HG03565 (cell line): ENCODE data around the gene DNAH12.
"Not testable (repeated sequence)": the region's sequence is repeated elsewhere in the genome, so short reads cannot be mapped to it uniquely, and the experiment has no call there.

Experiments used
- ATAC-seq: cut with Tn5 transposase; IDR thresholded peaks from one replicate; pipeline ENCODE4 v1.9.1; 2021; ENCODE audit warnings: mild to moderate bottlenecking, moderate library complexity; ENCODE audit not compliant: unreplicated experiment

DNAH12 gene

DNA sequence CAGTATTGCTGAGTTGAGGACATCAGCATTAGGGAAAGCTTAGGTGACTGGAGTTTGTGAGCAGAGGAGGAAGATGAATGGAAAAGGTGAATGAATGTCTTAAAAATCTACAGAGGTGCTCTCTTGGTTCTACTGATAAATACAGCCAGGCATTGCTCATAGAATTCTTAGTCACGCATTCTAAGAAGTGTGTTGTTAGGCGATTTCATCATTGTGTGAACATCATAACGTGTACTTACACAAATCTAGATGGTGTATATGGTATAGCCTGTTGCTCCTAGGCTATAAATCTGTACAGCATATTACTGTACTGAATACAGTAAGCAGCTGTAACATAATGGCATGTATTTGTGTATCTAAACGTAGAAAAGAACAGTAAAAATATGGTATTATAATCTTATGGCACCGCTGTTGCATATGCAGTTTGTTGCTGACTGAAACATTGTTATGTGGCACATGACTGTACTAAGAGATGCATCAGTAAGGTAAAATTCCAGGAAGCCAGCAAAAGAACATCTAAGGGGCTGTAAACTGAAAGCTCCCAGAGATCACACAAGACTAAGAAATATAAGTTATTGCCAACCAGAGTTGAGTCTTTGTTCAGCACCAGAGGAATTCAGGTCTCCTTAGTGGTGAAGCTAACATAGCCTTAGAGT is 208.7 kb downstream of the DNAH12 start:
- ATAC-seq: no peak

DNA sequence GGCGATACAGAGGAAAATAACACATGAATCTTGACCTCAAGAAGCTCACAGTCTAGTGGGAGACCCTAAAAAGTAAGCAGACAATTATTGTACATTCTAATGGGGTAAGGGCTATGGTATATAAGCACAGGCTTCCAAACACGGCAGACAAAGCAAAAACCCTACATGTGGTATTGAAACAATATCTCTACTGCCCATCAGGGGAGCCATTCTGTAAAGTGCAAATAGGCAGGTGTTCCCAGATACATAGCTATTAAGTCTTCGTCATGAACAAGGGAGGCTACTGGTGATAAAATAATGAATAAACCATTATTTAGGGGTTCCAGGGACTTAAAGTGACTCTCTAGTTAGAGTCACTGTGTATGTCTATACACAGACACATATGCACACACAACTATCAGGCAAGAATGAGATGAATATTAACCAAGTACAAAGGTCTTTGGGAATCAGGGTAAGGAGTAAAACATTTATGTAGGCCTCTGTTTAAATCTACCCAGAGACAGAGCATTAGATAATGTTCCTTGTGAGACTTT is 213.0 kb downstream of the DNAH12 start:
- no peak for ATAC-seq

DNA sequence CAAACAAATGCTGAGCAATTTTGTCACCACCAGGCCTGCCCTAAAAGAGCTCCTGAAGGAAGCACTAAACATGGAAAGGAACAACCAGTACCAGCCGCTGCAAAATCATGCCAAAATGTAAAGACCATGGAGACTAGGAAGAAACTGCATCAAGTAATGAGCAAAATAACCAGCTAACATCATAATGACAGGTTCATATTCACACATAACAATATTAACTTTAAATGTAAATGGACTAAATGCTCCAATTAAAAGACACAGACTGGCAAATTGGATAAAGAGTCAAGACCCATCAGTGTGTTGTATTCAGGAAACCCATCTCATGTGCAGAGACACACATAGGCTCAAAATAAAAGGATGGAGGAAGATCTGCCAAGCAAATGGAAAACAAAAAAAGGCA is 217.6 kb downstream of the DNAH12 start:
- ATAC-seq: not testable (repeated sequence)

DNA sequence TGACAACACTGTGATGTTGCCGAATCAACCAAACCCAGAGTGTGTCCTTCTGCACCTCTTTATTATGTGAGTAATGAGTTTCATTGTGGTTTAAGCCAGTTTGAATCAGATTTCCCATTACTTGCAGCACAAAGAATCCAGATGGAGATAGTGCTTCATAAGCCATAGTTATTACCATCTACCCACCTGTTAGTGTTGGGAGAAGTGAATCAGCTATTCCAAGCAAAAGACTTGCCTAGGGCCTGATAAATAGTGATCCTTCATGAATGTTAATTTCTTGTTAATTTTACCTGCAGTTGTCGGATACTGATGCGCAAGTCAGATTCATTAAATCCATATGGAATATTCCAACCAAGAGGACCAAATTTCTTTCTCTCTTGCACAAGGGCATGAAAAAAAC is 229.9 kb downstream of the DNAH12 start:
- ATAC-seq: no peak

DNA sequence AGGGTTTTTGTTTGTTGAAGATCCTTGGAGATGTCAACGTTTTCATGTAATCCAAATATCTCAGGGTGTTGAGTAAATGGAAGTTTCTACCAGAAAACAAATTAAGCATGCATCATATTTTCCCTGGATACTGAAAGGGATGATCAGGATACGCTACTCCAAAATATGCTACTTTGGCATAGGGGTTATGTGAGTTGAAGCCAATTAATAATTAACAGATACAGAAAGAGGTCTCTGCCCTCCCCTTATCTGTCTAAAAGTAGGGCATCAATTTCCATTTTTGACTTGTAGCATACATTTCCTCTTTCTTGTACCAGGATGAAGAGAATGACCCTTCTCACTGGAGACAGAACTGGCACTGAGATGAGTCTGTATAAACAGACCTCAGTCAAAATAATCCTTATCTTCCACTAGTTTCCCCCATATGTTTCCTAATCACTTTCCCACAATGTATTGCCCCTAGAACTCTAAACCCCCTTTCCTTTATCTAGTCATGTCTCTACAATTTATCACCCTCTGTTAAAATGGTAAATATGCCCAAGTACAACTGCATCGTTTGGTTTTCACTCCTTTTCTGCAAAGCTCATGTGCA is 234.3 kb downstream of the DNAH12 start:
- no peak for ATAC-seq

DNA sequence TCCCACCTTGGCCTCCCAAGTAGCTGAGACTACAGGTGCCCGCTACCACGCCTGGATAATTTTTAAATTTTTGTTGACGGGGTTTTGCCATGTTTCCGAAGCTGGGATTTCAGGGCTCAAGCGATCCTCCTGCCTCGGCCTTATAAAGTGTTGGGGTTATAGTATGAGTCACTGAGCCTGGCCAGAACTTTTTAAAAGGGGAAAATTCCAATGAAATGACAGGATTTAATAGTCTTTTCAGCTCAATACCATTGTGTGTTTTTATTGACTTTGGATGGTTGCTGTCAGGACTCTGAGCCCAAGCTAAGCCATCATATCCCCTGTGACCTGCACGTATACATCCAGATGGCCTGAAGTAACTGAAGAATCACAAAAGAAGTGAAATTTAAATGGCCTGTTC is 240.6 kb downstream of the DNAH12 start:
- ATAC-seq: not testable (repeated sequence)

DNA sequence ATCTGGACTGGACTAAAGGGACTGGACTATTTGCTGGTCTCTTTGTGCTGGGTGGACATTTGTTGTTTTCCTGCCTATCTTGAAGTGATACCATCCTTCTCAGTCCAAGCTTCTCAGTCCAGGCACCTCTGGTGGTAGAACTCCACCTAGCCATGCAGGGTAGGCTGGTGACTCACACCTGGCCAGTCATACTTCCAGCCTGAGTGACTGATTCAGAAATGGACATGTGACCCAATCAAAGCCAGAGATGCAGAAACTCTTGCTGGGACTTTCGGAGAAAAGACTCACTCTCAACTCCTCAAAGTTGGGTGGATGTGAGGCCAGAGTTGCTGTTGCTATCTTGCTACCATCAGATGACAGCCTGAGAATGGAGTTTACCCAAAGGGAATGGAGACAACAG is 246.1 kb downstream of the DNAH12 start:
- no peak for ATAC-seq

DNA sequence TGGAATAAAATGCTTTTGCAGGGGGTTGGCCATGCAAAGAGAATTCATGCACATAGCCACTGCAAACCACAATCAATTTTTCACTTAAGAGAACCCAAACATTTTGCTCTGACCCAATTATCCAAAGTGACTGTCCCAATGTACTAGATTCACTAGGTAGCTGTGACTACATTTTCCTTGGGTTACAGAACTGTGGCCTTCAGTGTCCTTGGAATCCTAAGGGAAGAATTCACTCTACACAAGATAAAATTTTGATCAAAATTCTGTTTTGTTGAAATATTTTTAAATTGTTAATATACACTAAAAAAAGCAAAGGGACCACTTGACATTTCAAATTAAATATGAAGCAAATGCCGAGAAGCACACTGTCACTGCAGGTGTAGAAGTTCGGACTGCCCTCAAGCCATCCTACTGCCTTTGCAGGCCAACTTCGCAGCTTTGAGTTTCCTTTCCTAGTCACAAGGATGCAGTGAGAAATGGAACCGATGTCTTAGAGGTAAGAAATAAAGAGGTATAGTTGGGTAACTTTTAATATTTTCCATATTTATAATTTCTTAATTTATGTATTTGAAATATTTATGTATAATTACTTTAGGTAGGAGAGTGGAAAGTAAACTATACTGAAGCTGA is 251.1 kb downstream of the DNAH12 start:
- ATAC-seq: no peak

DNA sequence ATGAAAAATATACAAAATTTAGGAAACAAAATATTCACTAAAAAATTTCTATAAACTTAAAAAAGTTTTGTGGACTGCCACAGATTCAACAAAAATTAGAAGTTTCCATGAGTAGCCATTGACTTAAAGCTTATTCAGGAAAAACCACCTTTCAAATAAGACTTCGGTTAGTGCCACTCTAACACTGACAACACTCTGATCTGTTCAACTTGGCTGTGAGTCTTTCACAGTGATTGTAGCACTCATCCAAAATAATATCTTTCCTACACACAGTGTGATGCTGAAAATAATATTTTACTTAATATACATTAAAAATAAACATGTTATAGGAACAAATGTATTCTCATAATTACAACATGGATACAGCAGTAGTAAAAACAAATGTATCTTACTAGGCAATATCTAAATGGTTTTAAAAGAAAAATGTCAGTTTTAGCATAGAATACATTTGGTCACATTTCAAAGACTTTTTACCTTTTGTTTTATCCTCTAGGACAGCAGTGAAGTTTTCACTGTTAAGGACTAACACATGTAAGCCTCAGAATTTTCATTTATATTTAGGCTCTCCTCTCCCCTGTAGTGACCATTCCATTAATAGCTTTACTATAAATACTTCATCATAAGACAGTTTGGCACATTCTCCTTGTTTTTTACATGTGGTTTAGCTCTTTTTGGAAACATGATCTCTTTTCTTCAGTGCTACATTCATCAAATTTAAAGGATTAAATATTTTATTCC is 251.8 kb downstream of the DNAH12 start, which contains the start of gene ASB14:
Gene ASB14, minus strand, starts transcription at position 527 of the 738 bp plus-strand sequence. CDS start 652 bp downstream, outside the sequence.
- ATAC-seq: no peak

DNA sequence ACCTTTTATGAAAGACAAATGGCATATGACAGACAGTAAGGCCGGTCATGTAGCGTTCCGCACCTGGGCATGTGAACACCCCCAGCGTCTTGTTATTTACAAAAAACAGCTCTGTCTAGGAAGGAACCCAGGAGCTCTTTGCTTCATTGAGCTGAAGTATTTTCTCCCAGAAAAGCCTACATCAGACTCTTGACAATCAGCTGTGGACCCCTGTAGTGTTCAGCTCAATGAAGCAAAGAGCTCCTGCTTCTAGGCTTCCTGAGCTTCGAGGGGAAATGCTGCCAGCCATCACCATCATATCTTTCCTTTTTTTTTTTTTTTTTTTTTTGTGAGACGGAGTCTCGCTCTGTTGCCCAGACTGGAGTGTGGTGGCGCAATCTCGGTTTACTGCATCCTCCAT is 255.7 kb downstream of the DNAH12 start:
- ATAC-seq: no peak

DNA sequence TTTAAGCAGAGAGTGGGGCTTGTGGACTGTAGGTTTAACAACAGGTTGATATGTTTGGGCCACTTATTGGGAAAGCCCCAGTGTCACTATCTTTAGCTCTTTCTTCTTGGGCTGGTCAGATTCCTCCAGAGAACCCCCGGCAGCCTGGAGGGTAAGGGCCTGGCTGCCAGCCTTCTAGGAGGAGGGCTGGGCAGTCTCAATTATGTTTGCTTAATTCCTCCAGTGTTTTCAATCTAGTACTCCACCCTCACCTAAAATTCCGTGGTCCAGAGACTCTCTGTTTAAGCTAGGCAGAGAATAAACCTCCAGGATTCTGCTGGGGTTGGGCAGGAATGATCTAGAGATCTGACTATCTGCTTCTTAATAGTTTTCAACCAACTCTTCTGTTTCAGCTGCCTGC is 256.9 kb downstream of the DNAH12 start:
- no peak for ATAC-seq

DNA sequence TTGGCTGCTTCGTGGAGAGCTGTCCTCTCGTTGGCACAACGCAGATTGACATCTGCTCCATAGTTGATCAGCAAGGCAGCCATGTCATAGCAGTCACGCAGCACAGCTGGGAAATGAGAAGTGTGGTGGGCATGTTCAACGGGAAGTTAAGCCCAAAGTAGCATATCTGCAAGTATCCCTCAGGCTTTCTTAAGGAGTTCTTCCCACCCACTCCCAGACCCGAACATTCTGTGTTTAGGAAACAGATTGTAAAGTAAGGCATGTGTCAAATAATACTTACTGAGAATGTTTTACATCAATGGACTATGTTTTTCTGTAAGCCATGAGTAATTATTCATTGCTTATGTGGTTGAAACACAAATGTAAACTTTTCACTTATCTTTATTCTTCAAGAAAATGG is 260.8 kb downstream of the DNAH12 start:
- no peak for ATAC-seq

DNA sequence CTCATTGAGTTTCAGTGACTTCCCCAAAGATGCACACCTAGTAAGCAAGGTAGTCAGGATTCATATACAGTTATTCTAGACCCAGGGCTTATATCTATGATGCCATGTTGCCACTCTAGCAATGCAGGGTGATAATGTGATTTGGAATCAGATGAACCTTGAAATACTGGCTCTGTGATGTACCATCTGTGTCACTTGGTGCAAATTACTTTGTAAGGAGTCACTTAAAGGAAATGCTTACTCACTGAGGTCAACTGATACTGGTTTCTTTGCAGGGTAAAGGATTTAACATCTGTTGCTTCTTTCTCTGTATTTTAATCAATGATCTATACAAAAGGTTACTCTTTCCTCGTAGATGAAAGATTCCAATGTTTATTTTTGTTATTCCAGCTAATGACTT is 262.4 kb downstream of the DNAH12 start:
- ATAC-seq: no peak

DNA sequence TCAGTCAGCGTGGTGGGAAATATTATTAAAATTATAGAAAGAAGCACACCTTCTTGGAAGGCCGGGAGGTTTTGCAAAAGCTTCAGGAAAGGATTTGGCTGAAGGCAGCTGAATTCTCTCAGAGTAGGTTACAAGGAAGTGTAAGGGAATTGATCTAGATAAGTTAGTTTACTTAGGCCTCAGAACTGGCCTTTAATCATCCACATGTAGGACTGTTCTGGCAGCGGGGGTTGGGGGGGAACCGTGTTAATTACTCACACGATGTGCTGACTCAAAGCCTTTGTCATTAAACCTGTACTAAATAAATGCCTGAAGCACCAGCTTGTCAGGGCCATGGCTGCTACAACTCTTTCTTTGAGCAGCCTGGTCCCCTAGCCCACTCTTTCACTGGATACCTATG is 264.5 kb downstream of the DNAH12 start:
- ATAC-seq: no peak

DNA sequence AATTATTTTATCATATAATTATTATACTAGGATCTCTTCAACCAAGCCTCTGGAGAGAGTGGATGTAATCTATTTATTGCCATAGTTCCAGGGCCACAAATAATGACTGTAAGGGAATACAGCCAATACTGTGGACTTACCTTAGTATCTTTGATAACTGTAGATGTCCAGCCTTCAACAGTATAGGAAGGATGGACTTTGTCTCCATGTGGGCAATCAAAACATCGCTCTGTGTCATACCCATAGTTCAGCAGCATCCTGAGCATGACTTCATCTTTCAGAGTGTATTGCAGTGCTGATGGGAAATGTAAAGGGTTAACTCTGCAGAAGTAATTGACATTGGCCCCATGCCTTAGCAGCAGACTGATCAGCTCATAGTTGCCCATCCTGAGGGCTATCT is 265.9 kb downstream of the DNAH12 start:
- ATAC-seq: no peak

DNA sequence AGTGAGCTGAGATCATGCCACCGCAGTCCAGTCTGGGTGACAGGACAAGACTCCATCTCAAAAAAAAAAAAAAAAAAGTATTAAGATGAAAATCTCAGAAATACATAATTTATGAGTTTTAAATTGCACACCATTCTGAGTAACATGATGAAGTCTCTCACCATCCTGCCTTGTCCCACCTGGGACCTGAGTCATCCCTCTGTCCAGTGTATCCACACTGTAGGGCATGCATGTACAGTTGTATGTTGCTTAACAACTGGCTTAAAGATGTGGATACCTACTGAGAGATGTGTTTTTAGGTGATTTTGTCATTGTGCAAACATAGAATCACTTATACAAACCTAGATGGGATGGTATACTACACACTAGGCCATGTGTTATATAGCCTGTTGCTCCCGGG is 268.8 kb downstream of the DNAH12 start:
- no peak for ATAC-seq

DNA sequence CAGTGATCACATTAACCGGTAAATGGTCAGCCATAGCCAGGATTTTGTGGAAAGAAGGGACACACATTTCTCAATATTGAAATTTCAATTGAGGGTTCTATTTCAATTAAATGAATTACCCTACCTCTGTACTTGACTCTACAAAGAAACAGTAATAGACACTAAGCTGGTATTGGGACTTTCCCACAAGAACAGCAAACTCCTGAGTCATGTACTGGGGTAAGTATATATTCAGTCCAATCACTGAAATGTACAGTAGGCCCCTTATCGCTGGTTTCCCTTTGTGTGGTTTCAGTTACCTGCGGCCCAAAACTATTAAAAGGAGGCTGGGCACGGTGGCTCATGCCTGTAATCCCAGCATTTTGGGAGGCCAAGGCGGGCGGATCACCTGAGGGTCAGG is 269.3 kb downstream of the DNAH12 start:
- ATAC-seq: no peak

DNA sequence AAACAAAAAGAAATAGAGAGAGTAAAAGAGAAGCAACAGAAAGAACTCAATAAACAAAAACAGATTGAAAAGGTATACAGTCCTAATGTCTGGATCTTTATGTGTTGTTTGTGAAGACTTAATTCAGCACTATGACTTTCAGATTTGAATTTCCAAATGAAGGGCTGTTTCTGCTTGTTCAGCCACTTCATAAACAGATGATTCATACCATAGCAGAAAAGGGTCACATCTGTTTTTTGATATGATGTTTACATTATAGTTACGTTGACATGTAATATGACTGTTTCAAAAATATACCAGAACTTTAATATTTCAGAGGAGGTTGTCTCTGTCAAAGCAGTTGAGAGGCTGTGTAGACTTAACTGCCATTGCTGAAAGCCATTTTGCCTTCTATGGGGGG is 275.7 kb downstream of the DNAH12 start:
- ATAC-seq: no peak

DNA sequence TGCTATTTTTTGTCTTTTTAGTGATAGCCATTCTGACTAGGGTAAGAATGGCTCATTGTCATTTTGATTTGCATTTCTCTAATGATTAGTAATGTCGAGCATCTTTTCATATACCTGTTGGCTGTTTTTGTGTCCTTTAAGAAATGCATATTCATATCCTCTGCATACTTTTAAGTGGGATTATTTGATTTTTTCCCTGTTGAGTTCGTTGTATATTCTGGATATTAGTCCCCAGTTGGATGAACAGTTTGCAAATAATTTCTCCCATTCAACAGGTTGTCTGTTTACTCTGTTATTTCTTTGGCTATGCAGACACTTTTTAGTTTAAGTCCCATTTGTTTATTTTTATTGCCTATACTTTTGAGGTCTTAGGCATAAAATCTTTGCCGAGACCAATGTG is 282.2 kb downstream of the DNAH12 start:
- ATAC-seq: no peak

DNA sequence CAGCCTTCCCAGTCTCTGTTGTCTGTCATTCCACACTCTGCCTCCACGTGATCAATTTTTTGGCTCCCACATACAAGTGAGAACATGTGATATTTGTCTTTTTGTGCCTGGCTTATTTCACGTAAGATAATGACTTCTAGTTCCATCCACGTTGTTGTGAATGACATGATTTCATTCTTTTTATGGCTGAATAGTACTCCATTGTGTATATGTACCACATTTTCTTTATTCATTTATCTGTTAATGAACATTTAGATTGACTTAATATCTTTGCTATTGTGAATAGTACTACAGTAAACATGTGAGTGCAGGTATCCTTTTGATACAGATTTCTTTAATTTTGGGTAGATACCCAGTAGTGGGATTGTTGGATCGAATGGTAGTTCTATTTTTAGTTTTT is 283.0 kb downstream of the DNAH12 start:
- no peak for ATAC-seq

DNA sequence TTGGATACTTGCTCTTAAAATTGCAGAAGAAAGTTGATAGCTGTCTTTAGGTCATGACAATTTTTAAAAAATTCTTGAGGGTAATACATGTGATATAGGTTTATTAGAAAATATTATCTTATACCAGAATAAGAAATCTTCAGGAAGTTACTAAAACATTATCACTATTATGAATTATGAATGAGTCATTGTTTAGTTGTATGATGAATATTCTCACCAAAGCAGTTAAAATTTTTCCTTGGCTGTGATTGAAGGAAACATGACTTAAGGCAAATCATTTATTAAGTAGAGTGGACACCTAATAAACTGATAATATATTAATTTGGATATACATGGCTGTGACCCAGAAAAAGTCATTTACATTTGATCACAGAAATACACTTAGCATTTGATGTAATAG is 286.5 kb downstream of the DNAH12 start:
- ATAC-seq: no peak

DNA sequence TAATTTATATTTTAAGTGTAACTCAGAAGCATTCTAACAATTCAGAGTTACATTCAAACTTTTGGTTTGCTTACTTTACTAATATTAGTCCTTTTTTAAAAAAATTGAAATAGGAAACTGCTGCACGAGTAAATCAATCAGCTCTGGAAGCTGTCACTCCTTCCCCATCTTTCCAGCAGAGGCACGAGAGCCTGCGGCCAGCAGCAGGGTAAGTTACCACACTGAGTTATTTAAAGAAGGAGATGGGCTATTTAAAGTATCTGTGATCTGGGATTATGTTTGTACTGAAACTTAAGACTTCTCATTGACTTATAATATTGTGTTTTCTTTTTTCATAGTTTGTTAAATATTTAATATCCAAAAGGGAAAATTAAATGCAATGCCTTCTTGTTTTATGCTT is 287.3 kb downstream of the DNAH12 start:
- no peak for ATAC-seq
